SJSA1 (cell line): ENCODE data around the gene HMG20A. TPM values are rescaled to one million over a fixed set of nuclear protein-coding genes. Genes with fewer than 3 reads are reported as not detected.
A peak's percentile ranks its signal among the peaks of the same experiment; 100 is the strongest.

Experiments used
- DNase-seq, 2 experiments: peaks; one replicate each; pipeline ENCODE4 v3.0.0-alpha.2; 2015 to 2020; ENCODE audit warnings: low spot score in 2 of 2, low read depth in 1 of 2
- H3K27ac ChIP-seq: fragments of 250-450 bp; sonication (Bioruptor Pico); 2 replicates; pipeline ENCODE4 v1.5.1; 2020; ENCODE audit warnings: mild to moderate bottlenecking, moderate library complexity
- H3K27me3 ChIP-seq: fragments of 250-450 bp; sonication (Bioruptor Pico); replicated peaks from 2 replicates; pipeline ENCODE4 v1.5.1; 2020; ENCODE audit warnings: mild to moderate bottlenecking, moderate library complexity
- H3K36me3 ChIP-seq: fragments of 250-450 bp; sonication (Bioruptor Pico); 2 replicates; pipeline ENCODE4 v1.5.1; 2020; ENCODE audit warnings: mild to moderate bottlenecking
- H3K4me1 ChIP-seq: fragments of 250-450 bp; sonication (Bioruptor Pico); replicated peaks from 2 replicates; pipeline ENCODE4 v1.6.1; 2021; ENCODE audit warnings: mild to moderate bottlenecking
- H3K4me3 ChIP-seq: fragments of 250-450 bp; sonication (Bioruptor Pico); 2 replicates; pipeline ENCODE4 v1.5.1; 2020; ENCODE audit warnings: mild to moderate bottlenecking
- H3K9me3 ChIP-seq: fragments of 250-450 bp; sonication (Bioruptor Pico); replicated peaks from 2 replicates; pipeline ENCODE4 v1.5.1; 2020; ENCODE audit warnings: mild to moderate bottlenecking
- total RNA-seq: library from RNA; depleted of rRNA; stranded (reverse); fragments of >200 nt; shearing (Covaris generic); gene quantifications from 2 replicates; pipeline ENCODE4 v1.2.3, GENCODE V29; 2014

The HMG20A gene
- total RNA-seq, 1 experiment from 2014 or later, result 30.1 TPM

DNA sequence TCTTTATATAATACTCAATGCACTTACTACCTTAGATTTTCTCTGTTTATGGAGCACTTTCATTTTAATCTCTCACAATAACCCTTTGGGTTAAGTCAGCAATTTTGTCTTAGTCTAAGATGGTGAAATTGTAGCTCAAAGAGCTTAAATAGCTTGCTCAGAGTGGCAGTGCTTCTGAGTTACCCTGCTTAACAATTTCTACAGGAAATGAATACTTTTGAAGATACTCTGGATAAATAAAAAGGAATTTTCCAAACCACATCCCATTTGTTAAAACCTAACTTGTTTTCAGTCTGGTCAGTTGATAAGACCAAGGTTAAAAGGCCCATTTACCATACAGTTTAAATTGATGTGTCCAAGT, 37.2 kb downstream of the HMG20A start:
- DNase-seq, result peak in 1 of 2 experiments; percentile 38
- Histone ChIP-seq H3K9me3 (no peaks in the 10 kb centered on the region), H3K27ac (peak overlapping the region; percentile 74; the same call in 1 of the 2 replicates), H3K27me3 (no peaks in the 10 kb centered on the region), H3K36me3 (peaks cover 27% of the 10 kb centered on the region), H3K4me1 (peaks cover 45% of the 10 kb centered on the region), H3K4me3 (no peak overlapping the region)

DNA sequence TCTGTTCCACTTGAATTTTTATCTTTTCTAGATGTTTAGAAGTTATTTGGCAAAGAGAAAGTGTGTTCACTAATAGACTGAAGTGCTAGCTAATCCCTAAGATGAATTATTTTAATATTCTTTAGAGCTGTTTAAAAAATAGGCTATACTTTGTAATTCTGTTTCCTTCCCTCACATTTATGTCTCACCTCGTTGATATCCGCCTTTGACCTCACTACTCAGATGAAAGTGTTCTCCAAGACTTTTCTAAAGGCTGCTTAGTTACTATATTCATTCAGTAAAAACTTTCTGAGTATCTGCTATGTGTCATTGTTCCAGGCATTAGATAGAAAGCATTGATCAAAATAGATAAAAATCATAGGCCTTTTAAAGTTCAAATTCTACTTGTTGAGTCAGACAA, 38.3 kb downstream of the HMG20A start:
- H3K27ac ChIP-seq, result no peak overlapping the region
- H3K27me3 ChIP-seq, result no peaks in the 10 kb centered on the region
- DNase-seq, result no peak

DNA sequence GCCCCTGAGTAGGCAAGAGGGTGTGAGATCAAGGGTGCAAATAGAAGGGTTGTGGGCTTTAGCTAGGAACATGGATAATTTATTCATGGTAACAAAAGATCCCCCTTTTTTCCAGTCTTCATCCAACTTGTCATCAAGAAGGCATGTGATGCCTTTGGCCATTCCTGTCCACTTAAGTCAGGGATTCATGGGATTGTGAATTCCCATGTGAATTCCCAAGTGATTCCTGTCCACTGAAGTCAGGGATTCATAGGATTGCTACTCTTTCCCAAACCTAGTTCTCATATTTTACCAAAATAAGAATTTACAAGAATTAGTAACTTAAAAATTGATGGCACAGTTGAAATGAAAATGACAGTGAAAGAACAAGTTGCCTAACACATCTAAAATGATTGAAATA, 40.8 kb downstream of the HMG20A start:
- no peak overlapping the region for H3K4me3 ChIP-seq
- H3K36me3 ChIP-seq, result peaks cover 52% of the 10 kb centered on the region
- no peaks in the 10 kb centered on the region for H3K9me3 ChIP-seq
- no peak overlapping the region for H3K27ac ChIP-seq
- no peaks in the 10 kb centered on the region for H3K27me3 ChIP-seq
- DNase-seq, result no peak
- peaks cover 26% of the 10 kb centered on the region for H3K4me1 ChIP-seq

More for the DNA sequence above, 38.3 kb downstream of the HMG20A start:
- Histone ChIP-seq H3K4me3 (no peak overlapping the region), H3K4me1 (peaks cover 45% of the 10 kb centered on the region), H3K9me3 (no peaks in the 10 kb centered on the region), H3K36me3 (peaks cover 35% of the 10 kb centered on the region)

DNA sequence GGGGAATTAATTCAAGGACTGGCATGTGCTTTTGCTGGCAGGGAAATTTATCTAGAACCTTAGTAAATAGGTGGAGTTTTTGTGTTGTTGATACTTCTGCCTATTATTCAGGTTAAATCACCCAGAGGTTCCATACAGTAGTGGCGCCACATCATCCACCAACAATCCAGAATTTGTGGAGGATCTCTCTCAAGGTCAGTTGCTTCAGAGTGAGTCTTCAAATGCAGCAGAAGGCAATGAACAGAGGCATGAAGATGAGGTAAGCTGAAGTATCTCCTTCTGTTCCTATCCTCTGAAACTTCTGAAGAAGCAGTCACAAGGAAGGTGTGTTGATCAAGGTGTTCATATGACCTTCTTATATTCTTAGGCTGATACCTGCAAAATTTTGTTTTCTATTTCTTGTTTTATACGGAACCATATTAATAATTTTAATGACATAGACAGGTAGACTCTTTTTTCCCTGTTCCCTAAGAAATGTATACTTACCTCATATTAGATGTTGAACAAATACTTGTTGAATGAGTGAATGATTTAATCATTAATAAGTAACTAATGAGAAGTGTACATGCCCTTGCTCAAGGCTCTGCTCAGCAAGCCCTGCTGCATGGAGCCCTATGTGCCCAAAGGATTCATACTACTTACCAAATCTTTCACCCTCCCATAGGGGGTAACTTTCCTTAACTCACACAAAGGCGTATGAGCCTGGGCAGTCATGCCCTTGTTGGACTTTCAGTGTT, 43.6 kb downstream of the HMG20A start:
- Histone ChIP-seq H3K4me3 (no peak overlapping the region), H3K4me1 (peaks cover 5% of the 10 kb centered on the region), H3K36me3 (peaks cover 64% of the 10 kb centered on the region), H3K9me3 (no peaks in the 10 kb centered on the region), H3K27me3 (no peaks in the 10 kb centered on the region), H3K27ac (no peak overlapping the region)
- DNase-seq, result no peak

DNA sequence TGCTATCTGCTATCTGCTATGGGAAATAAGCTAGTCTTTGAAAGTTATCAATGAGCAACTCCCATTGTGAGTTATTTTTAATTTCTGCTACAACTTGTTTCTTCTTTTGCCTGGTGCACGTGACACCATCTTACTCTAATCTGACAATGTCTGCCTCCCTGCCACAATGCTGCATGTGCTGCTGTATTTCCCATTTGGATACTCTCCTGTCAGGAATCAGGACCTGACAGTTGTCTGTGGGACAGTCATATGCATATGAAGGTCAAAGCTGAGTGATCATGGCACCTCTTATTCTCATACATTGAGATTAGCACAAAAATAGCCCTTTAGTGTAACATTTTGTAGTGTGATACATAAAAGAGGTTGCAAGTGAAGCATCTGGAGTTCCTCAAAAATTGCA, 45.8 kb downstream of the HMG20A start:
- no peaks in the 10 kb centered on the region for H3K27me3 ChIP-seq
- H3K4me3 ChIP-seq, result no peak overlapping the region
- peaks cover 1% of the 10 kb centered on the region for H3K4me1 ChIP-seq
- no peak overlapping the region for H3K27ac ChIP-seq
- peaks cover 70% of the 10 kb centered on the region for H3K36me3 ChIP-seq
- no peaks in the 10 kb centered on the region for H3K9me3 ChIP-seq
- no peak for DNase-seq

DNA sequence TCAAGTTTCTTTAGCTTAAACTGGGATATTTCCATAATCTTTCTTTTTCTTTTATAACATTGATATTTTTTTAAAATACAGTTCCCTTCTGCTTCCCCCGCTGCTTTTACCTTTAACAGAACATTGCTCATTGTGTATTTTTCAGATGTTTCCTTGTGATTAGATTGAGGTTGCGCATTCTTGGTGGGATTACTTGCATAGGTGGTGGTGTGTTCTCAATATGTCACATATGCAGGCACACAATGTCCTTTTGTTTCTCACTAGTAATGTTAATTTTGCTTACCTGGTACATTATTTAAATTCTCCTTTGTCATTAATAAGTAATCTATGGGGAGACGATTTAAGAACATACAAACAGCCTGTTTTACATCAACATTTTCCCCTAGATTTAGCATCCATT, 48.2 kb downstream of the HMG20A start:
- Histone ChIP-seq H3K36me3 (peaks cover 69% of the 10 kb centered on the region), H3K27me3 (no peaks in the 10 kb centered on the region), H3K9me3 (no peaks in the 10 kb centered on the region), H3K4me3 (no peak overlapping the region), H3K4me1 (no peaks in the 10 kb centered on the region), H3K27ac (no peak overlapping the region)
- DNase-seq, result no peak

- no peaks in the 10 kb centered on the region for H3K9me3 ChIP-seq
- no peaks in the 10 kb centered on the region for H3K27me3 ChIP-seq
- H3K4me1 ChIP-seq, result no peaks in the 10 kb centered on the region
- H3K4me3 ChIP-seq, result no peak overlapping the region
- DNase-seq, result no peak
- H3K27ac ChIP-seq, result no peak overlapping the region
- H3K36me3 ChIP-seq, result peaks cover 66% of the 10 kb centered on the region
These were observed 49.5 kb downstream of the HMG20A start for GRCh38 chr15:77470235-77470634.

GRCh38 chr15:77473328-77473727, 52.6 kb downstream of the HMG20A start:
- Histone ChIP-seq H3K36me3 (peaks cover 47% of the 10 kb centered on the region), H3K27ac (no peak overlapping the region), H3K4me3 (no peak overlapping the region), H3K4me1 (peaks cover 11% of the 10 kb centered on the region), H3K9me3 (no peaks in the 10 kb centered on the region), H3K27me3 (no peaks in the 10 kb centered on the region)
- DNase-seq, result no peak

DNA sequence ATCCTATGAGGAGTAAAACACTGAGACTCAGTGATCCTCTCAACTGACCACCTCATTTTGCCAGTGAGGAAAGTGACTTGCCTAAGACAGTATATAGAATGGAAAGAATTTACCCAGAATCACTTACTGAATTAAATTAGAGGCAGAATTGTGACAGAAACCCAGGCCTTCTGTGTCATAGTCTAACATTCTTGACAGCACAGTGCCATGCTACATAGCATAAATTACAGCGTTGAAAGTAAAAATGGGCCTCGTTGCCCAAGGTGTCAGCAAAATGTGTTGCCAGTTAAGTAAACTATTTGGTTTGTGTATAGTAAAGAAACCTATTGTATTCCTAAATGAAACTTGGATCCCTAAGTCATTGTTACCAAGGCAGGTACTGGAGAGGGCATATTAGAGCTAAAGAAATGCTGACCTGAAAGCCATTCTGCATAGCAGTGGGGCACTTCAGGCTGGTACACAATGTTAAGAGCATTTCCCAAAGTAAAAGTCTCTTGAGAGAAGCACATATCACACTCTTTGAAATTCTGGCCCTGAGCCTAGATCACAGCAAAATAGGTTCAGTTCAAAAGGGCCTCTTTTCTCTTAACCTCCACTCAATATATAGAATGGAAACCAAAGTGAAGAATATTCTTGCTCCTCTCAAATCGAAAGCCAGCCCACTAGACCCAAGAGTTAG, 53.8 kb downstream of the HMG20A start:
- Histone ChIP-seq H3K4me3 (no peak overlapping the region), H3K4me1 (peaks cover 22% of the 10 kb centered on the region), H3K27me3 (no peaks in the 10 kb centered on the region), H3K36me3 (peaks cover 41% of the 10 kb centered on the region), H3K9me3 (no peaks in the 10 kb centered on the region), H3K27ac (no peak overlapping the region)
- no peak for DNase-seq

GRCh38 chr15:77475001-77475400, 54.3 kb downstream of the HMG20A start:
- no peak overlapping the region for H3K4me3 ChIP-seq
- H3K9me3 ChIP-seq, result no peaks in the 10 kb centered on the region
- H3K27ac ChIP-seq, result no peak overlapping the region
- DNase-seq, result no peak
- H3K27me3 ChIP-seq, result no peaks in the 10 kb centered on the region
- H3K4me1 ChIP-seq, result peaks cover 22% of the 10 kb centered on the region
- H3K36me3 ChIP-seq, result peaks cover 41% of the 10 kb centered on the region

DNA sequence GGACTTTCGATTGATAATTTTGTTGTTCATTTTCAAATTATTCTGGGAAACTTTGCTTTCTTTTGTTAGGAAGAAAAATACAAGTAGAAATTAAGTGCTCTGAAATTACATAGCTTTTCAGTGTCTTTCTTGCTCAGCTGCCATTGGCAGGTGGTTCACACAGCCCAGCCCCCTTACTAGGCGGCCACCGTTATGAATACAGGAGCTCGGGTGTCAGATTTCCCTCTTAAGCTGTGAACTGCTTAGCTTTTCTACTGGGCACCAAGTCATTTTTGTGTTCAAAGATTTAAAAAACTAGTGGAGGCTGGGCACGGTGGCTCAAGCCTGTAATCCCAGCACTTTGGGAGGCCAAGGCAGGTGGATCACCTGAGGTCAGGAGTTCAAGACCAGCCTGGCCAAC, 55.2 kb downstream of the HMG20A start:
- Histone ChIP-seq H3K27ac (no peak overlapping the region), H3K4me3 (no peak overlapping the region), H3K4me1 (peaks cover 23% of the 10 kb centered on the region), H3K36me3 (peaks cover 37% of the 10 kb centered on the region), H3K9me3 (no peaks in the 10 kb centered on the region), H3K27me3 (no peaks in the 10 kb centered on the region)
- DNase-seq, result no peak

DNA sequence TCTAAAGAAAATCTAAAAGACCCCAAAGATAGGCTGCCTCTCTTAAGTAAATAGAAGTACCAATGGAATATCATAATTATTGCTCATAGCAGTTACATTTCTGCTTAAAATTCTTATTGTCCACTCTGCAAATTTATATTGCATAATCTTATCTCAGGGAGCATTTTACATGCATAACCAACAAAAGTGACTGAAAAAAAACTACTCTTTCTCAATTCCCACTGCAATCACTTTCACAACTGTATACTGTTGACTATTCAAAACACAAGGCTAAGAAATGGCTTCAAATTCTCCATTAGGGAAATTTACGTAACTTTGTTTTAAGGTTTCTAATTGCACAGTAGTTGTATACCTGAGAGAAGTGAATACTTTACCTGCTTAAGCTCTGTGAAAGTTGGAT, 56.3 kb downstream of the HMG20A start:
- no peaks in the 10 kb centered on the region for H3K27me3 ChIP-seq
- H3K4me1 ChIP-seq, result peaks cover 34% of the 10 kb centered on the region
- no peak overlapping the region for H3K27ac ChIP-seq
- no peak overlapping the region for H3K4me3 ChIP-seq
- peaks cover 32% of the 10 kb centered on the region for H3K36me3 ChIP-seq
- no peaks in the 10 kb centered on the region for H3K9me3 ChIP-seq
- DNase-seq, result no peak

DNA sequence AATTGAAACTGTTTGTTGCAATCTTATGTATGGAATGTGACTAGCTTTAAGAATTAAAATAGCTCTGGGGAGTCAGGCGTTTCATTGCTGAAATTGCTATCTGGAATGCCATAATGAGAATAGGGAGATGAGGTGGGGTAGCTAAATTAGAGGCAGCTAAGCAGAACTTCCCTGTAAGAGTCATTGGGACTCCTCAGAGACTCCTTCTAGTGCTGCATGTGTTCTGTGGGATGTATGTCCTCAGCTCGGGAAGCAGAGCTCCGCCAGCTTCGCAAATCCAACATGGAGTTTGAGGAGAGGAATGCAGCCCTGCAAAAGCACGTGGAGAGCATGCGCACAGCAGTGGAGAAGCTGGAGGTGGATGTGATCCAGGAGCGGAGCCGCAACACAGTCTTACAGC, 57.4 kb downstream of the HMG20A start:
- no peaks in the 10 kb centered on the region for H3K9me3 ChIP-seq
- H3K27me3 ChIP-seq, result no peaks in the 10 kb centered on the region
- DNase-seq, result peak in 1 of 2 experiments; percentile 43
- H3K27ac ChIP-seq, result no peak overlapping the region
- no peak overlapping the region for H3K4me3 ChIP-seq
- H3K36me3 ChIP-seq, result peaks cover 30% of the 10 kb centered on the region
- H3K4me1 ChIP-seq, result peaks cover 44% of the 10 kb centered on the region

DNA sequence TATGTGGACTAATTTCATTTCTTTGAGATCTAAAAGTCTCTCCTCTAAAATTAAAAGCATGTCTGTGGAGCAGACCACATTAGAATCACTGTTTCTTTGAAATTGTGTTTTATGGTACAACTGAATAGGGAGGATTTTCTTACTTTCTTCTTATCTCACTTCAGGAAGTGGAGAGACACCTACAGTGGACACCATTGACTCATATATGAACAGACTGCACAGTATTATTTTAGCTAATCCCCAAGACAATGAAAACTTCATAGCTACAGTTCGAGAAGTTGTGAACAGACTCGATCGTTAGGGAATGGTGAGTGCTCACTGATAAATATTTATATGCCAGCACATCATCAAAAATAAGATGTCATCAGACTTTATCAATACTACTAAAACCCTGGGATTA, 58.3 kb downstream of the HMG20A start:
- H3K9me3 ChIP-seq, result no peaks in the 10 kb centered on the region
- DNase-seq, result no peak
- H3K36me3 ChIP-seq, result peaks cover 29% of the 10 kb centered on the region
- no peaks in the 10 kb centered on the region for H3K27me3 ChIP-seq
- no peak overlapping the region; the same call in 1 of the 2 replicates for H3K27ac ChIP-seq
- peaks cover 54% of the 10 kb centered on the region for H3K4me1 ChIP-seq
- no peak overlapping the region for H3K4me3 ChIP-seq
